SJCRH30 (cell line): ENCODE results near the gene RNF133. TPM values are rescaled to one million over a fixed set of nuclear protein-coding genes. Genes with fewer than 3 reads are reported as not detected.
"Not testable (repeated sequence)": the region's sequence is repeated elsewhere in the genome, so short reads cannot be mapped to it uniquely, and the experiment has no call there.

ENCODE experiments used
- DNase-seq, 2 experiments: peaks; one replicate each; pipeline ENCODE4 v3.0.0-alpha.2; 2015 to 2020
- H3K27ac ChIP-seq: fragments of 250-450 bp; sonication (Bioruptor Pico); 2 replicates; pipeline ENCODE4 v1.5.1; 2020; ENCODE audit warnings: mild to moderate bottlenecking, moderate library complexity
- H3K27me3 ChIP-seq: fragments of 250-450 bp; sonication (Bioruptor Pico); 2 replicates; pipeline ENCODE4 v1.5.1; 2020; ENCODE audit warnings: mild to moderate bottlenecking, moderate library complexity
- H3K36me3 ChIP-seq: fragments of 250-450 bp; sonication (Bioruptor Pico); 2 replicates; pipeline ENCODE4 v1.5.1; 2020; ENCODE audit warnings: mild to moderate bottlenecking, moderate library complexity
- H3K4me1 ChIP-seq: fragments of 250-450 bp; sonication (Bioruptor Pico); 2 replicates; pipeline ENCODE4 v1.5.1; 2020; ENCODE audit warnings: mild to moderate bottlenecking, moderate library complexity
- H3K4me3 ChIP-seq: fragments of 250-450 bp; sonication (Bioruptor Pico); 2 replicates; pipeline ENCODE4 v1.5.1; 2020; ENCODE audit warnings: mild to moderate bottlenecking, moderate library complexity
- H3K9me3 ChIP-seq: fragments of 250-450 bp; sonication (Bioruptor Pico); replicated peaks from 2 replicates; pipeline ENCODE4 v1.5.1; 2020; ENCODE audit warnings: mild to moderate bottlenecking, moderate library complexity
- total RNA-seq: library from RNA; depleted of rRNA; stranded (reverse); fragments of >200 nt; shearing (Covaris generic); gene quantifications from 2 replicates; pipeline ENCODE4 v1.2.3, GENCODE V29; 2014

Gene RNF133
- total RNA-seq, 1 experiment from 2014 or later, result not detected

- no peak for DNase-seq
- Histone ChIP-seq H3K9me3 (no peaks in the 10 kb centered on the region), H3K36me3 (no peaks in the 10 kb centered on the region), H3K27me3 (no peaks in the 10 kb centered on the region; the same call in 1 of the 2 replicates), H3K27ac (no peak overlapping the region), H3K4me1 (no peaks in the 10 kb centered on the region), H3K4me3 (no peak overlapping the region)
Measured at GRCh38 chr7:122679813-122680212, 19.1 kb downstream of the RNF133 start.

- not testable (repeated sequence) for H3K4me3 ChIP-seq, H3K27ac ChIP-seq, H3K36me3 ChIP-seq, H3K9me3 ChIP-seq, H3K27me3 ChIP-seq, H3K4me1 ChIP-seq, DNase-seq
Measured at GRCh38 chr7:122679269-122679709, 19.6 kb downstream of the RNF133 start.

- Histone ChIP-seq H3K4me3 (no peak overlapping the region), H3K27ac (no peak overlapping the region), H3K27me3 (no peaks in the 10 kb centered on the region), H3K9me3 (no peaks in the 10 kb centered on the region), H3K4me1 (no peaks in the 10 kb centered on the region), H3K36me3 (no peaks in the 10 kb centered on the region)
- DNase-seq, result no peak
Measured at GRCh38 chr7:122677149-122677548, 21.8 kb downstream of the RNF133 start.

- Histone ChIP-seq H3K27me3 (no peaks in the 10 kb centered on the region), H3K4me1 (no peaks in the 10 kb centered on the region), H3K36me3 (no peaks in the 10 kb centered on the region), H3K9me3 (no peaks in the 10 kb centered on the region), H3K27ac (no peak overlapping the region), H3K4me3 (no peak overlapping the region)
- no peak for DNase-seq
Measured at GRCh38 chr7:122676466-122676865, 22.5 kb downstream of the RNF133 start.

GRCh38 chr7:122675621-122676020, 23.3 kb downstream of the RNF133 start:
- Histone ChIP-seq H3K27me3 (no peaks in the 10 kb centered on the region), H3K27ac (no peak overlapping the region), H3K4me1 (no peaks in the 10 kb centered on the region), H3K36me3 (no peaks in the 10 kb centered on the region), H3K4me3 (no peak overlapping the region), H3K9me3 (no peaks in the 10 kb centered on the region)
- no peak for DNase-seq

GRCh38 chr7:122675011-122675410, 23.9 kb downstream of the RNF133 start:
- no peak overlapping the region for H3K27ac ChIP-seq
- H3K4me1 ChIP-seq, result no peaks in the 10 kb centered on the region

GRCh38 chr7:122674502-122674901, 24.4 kb downstream of the RNF133 start:
- Histone ChIP-seq H3K27ac (no peak overlapping the region), H3K27me3 (no peaks in the 10 kb centered on the region), H3K4me3 (no peak overlapping the region), H3K9me3 (no peaks in the 10 kb centered on the region), H3K36me3 (no peaks in the 10 kb centered on the region), H3K4me1 (no peaks in the 10 kb centered on the region)
- no peak for DNase-seq

More at GRCh38 chr7:122675011-122675410, 23.9 kb downstream of the RNF133 start:
- Histone ChIP-seq H3K27me3 (no peaks in the 10 kb centered on the region), H3K4me3 (no peak overlapping the region), H3K9me3 (no peaks in the 10 kb centered on the region), H3K36me3 (no peaks in the 10 kb centered on the region)
- DNase-seq, result no peak

GRCh38 chr7:122673951-122674350, 25.0 kb downstream of the RNF133 start:
- Histone ChIP-seq H3K27me3 (no peaks in the 10 kb centered on the region), H3K27ac (no peak overlapping the region), H3K9me3 (no peaks in the 10 kb centered on the region), H3K4me3 (no peak overlapping the region), H3K4me1 (no peaks in the 10 kb centered on the region), H3K36me3 (no peaks in the 10 kb centered on the region)
- DNase-seq, result no peak

GRCh38 chr7:122672536-122672935, 26.4 kb downstream of the RNF133 start:
- no peaks in the 10 kb centered on the region for H3K4me1 ChIP-seq
- H3K27me3 ChIP-seq, result no peaks in the 10 kb centered on the region
- H3K4me3 ChIP-seq, result no peak overlapping the region
- H3K36me3 ChIP-seq, result no peaks in the 10 kb centered on the region
- H3K9me3 ChIP-seq, result no peaks in the 10 kb centered on the region
- H3K27ac ChIP-seq, result no peak overlapping the region
- DNase-seq, result no peak

GRCh38 chr7:122663733-122664132, 35.2 kb downstream of the RNF133 start:
- H3K4me3 ChIP-seq, result no peak overlapping the region
- no peaks in the 10 kb centered on the region for H3K36me3 ChIP-seq
- no peaks in the 10 kb centered on the region for H3K9me3 ChIP-seq
- no peak for DNase-seq
- H3K27ac ChIP-seq, result no peak overlapping the region
- H3K27me3 ChIP-seq, result no peaks in the 10 kb centered on the region
- no peaks in the 10 kb centered on the region for H3K4me1 ChIP-seq

- Histone ChIP-seq H3K27ac (no peak overlapping the region), H3K36me3 (no peaks in the 10 kb centered on the region), H3K4me1 (no peaks in the 10 kb centered on the region), H3K27me3 (no peaks in the 10 kb centered on the region), H3K9me3 (no peaks in the 10 kb centered on the region), H3K4me3 (no peak overlapping the region)
- DNase-seq, result no peak
Measured at GRCh38 chr7:122658856-122659255, 40.1 kb downstream of the RNF133 start.

- no peak overlapping the region for H3K27ac ChIP-seq
- no peaks in the 10 kb centered on the region for H3K4me1 ChIP-seq
- H3K27me3 ChIP-seq, result peaks cover 10% of the 10 kb centered on the region; the same call in 1 of the 2 replicates
- no peak overlapping the region for H3K4me3 ChIP-seq
- no peaks in the 10 kb centered on the region for H3K9me3 ChIP-seq
- DNase-seq, result no peak
- no peaks in the 10 kb centered on the region for H3K36me3 ChIP-seq
Measured at GRCh38 chr7:122653685-122654084, 45.2 kb downstream of the RNF133 start.

- Histone ChIP-seq H3K27ac (no peak overlapping the region), H3K4me3 (no peak overlapping the region), H3K27me3 (peaks cover 13% of the 10 kb centered on the region; the same call in 1 of the 2 replicates), H3K4me1 (no peaks in the 10 kb centered on the region), H3K36me3 (no peaks in the 10 kb centered on the region), H3K9me3 (no peaks in the 10 kb centered on the region)
- DNase-seq, result no peak
Measured at GRCh38 chr7:122652876-122653275, 46.0 kb downstream of the RNF133 start.

GRCh38 chr7:122651451-122651850, 47.5 kb downstream of the RNF133 start:
- Histone ChIP-seq H3K36me3 (no peaks in the 10 kb centered on the region), H3K4me1 (no peaks in the 10 kb centered on the region), H3K9me3 (no peaks in the 10 kb centered on the region), H3K4me3 (no peak overlapping the region), H3K27me3 (peaks cover 13% of the 10 kb centered on the region; the same call in 1 of the 2 replicates), H3K27ac (no peak overlapping the region)
- DNase-seq, result no peak
